Duodenal mucosa (tissue), 2 donors: Measurements from ENCODE around the gene PACS1.
"Not testable (repeated sequence)": the region's sequence is repeated elsewhere in the genome, so short reads cannot be mapped to it uniquely, and the experiment has no call there.

Experiments used
- H3K27ac ChIP-seq: one replicate; pipeline ENCODE4 v1.7.0; 2013; ENCODE audit warnings: low read depth, low read length
- H3K27me3 ChIP-seq, 2 donors: one replicate each; pipeline ENCODE4 v1.7.0; 2013; ENCODE audit warnings: low read length in 2 of 2, control low read depth in 1 of 2; ENCODE audit not compliant: insufficient read depth in 2 of 2, control insufficient read depth in 1 of 2
- H3K36me3 ChIP-seq, 2 donors: one replicate each; pipeline ENCODE4 v1.7.0; 2013; ENCODE audit warnings: low read length in 2 of 2, control low read depth in 1 of 2; ENCODE audit not compliant: insufficient read depth in 2 of 2, control insufficient read depth in 1 of 2
- H3K4me1 ChIP-seq, 2 donors: one replicate each; pipeline ENCODE4 v1.7.0; 2013; ENCODE audit warnings: low read length in 2 of 2, control low read depth in 1 of 2; ENCODE audit not compliant: insufficient read depth in 2 of 2, control insufficient read depth in 1 of 2
- H3K4me3 ChIP-seq, 2 donors: one replicate each; pipeline ENCODE4 v1.7.0; 2013; ENCODE audit warnings: low read length in 2 of 2, low read depth in 1 of 2
- H3K9ac ChIP-seq, 2 donors: one replicate each; pipeline ENCODE4 v1.7.0; 2013; ENCODE audit warnings: low read length in 2 of 2, low read depth in 1 of 2
- H3K9me3 ChIP-seq, 2 donors: one replicate each; pipeline ENCODE4 v1.7.0; 2013; ENCODE audit warnings: low read length in 2 of 2, control low read depth in 1 of 2; ENCODE audit not compliant: control insufficient read depth in 1 of 2

PACS1 gene

GRCh38 chr11:66069715-66070603, at the start of gene PACS1:
Gene PACS1 (plus strand): TSS chr11:66070272. CDS start chr11:66070487, 215 bp downstream.
- H3K4me3 ChIP-seq: peak within 1 kb of the TSS; percentile 62 to 72
- peaks cover 18 to 37% of the 10 kb centered on the region in 2 donors for H3K36me3 ChIP-seq
- H3K9ac ChIP-seq: peak within 1 kb of the TSS; percentile 55 to 60
- H3K27ac ChIP-seq: peak within 1 kb of the TSS; percentile 62
- H3K9me3 ChIP-seq: no peaks in the 10 kb centered on the region
- no peaks in the 10 kb centered on the region for H3K27me3 ChIP-seq
- H3K4me1 ChIP-seq: peaks cover 9 to 16% of the 10 kb centered on the region in 2 donors

GRCh38 chr11:66020618-66021357, 49.3 kb upstream of the PACS1 start:
- Histone ChIP-seq H3K27ac (no peak overlapping the region), H3K36me3 (no peaks in the 10 kb centered on the region), H3K27me3 (peaks cover 0 to 4% of the 10 kb centered on the region in 2 donors), H3K4me1 (peaks cover 0 to 7% of the 10 kb centered on the region in 2 donors), H3K9me3 (no peaks in the 10 kb centered on the region), H3K9ac (no peak overlapping the region), H3K4me3 (no peak overlapping the region)

GRCh38 chr11:66022401-66023185, 47.5 kb upstream of the PACS1 start:
- Histone ChIP-seq H3K4me3 (peak overlapping the region; percentile 21 to 35), H3K9ac (no peak overlapping the region)

DNA sequence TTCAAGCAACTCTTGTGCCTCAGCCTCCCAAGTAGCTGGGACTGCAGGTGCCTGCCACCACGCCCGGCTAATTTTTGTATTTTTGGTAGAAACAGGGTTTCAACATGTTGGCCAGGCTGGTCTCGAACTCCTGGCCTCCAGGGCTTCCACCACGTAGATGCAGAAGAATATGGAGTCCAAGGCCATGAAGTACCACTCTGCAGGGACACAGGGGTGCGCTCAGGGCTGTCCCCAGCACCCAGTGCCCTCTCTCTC, 47.0 kb upstream of the PACS1 start:
- not testable (repeated sequence) for H3K9me3 ChIP-seq, H3K4me3 ChIP-seq, H3K9ac ChIP-seq, H3K27ac ChIP-seq, H3K27me3 ChIP-seq, H3K36me3 ChIP-seq, H3K4me1 ChIP-seq

More at GRCh38 chr11:66022401-66023185, 47.5 kb upstream of the PACS1 start:
- Histone ChIP-seq H3K27ac (no peak overlapping the region), H3K4me1 (peaks cover 0 to 7% of the 10 kb centered on the region in 2 donors), H3K27me3 (peaks cover 0 to 4% of the 10 kb centered on the region in 2 donors), H3K9me3 (no peaks in the 10 kb centered on the region), H3K36me3 (no peaks in the 10 kb centered on the region)

DNA sequence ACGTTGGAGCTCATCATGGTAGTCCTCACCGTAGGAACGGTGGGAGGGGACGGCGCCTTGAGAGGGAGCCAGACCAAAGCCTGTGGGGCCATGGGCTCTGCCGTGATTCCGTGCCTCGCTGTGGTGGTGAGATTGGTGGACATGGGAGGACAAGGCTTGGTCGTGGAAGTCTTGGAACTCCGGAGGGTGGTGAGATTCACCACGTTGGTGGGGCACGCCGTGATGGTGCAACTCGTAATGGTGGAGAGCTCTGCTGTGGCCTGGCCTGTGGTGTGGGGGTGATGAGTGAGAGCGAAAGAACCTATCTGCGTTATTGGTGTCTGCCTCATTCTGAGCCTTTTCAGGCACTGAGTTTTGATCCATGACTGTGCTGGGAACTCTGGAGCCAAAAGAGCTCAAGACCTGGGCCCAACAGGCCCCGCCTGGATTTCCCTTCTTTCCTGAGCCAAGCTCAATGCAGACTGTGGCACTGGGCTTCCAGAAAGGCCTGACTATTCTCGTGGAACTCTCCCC, 44.0 kb upstream of the PACS1 start, which contains the start of gene CATSPER1:
TSS of gene CATSPER1 (minus strand) at position 463 of the 513 bp plus-strand sequence. CDS start at position 363, 100 bp downstream.
- H3K9me3 ChIP-seq: no peaks in the 10 kb centered on the region
- no peak within 1 kb of the TSS for H3K27ac ChIP-seq
- no peaks in the 10 kb centered on the region for H3K36me3 ChIP-seq
- no peak within 1 kb of the TSS for H3K4me3 ChIP-seq
- H3K4me1 ChIP-seq: peaks cover 0 to 7% of the 10 kb centered on the region in 2 donors
- H3K9ac ChIP-seq: no peak within 1 kb of the TSS
- peaks cover 0 to 4% of the 10 kb centered on the region in 2 donors for H3K27me3 ChIP-seq

DNA sequence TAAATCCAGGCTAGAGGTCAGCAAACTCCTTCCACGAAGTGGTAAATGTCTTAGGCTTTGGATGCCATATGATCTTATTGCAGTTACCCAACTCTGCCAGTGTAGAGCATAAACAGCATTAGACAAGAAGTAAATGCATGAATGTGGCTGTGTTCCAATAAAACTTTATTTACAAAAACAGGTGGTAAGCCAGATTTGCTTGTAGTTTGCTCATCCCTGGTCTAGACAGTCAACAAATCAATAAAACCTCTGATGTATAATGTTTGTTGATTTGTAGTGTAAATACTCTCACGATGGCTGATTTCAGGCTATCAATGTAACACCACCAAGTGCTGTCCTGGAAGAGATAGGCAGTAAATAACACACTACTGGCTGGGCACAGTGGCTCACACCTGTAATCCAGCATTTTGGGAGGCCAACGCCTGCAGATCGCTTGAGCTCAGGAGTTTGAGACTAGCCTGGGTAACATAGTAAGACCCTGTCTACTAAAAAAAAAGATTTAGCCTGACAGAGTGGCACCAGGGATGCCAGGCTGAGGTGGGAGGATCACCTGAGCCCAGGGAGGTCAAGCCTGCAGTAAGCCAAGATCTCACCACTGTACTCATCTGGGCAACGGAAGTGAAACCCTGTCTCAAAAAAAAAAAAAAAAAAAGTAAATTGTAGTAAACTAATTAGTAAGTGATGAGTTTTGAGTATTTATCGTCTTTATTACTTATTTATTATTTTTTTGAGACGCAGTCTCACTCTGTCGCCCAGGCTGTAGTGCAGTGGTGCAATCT, 36.9 kb upstream of the PACS1 start:
- no peak overlapping the region for H3K4me3 ChIP-seq
- H3K27me3 ChIP-seq: no peaks in the 10 kb centered on the region

DNA sequence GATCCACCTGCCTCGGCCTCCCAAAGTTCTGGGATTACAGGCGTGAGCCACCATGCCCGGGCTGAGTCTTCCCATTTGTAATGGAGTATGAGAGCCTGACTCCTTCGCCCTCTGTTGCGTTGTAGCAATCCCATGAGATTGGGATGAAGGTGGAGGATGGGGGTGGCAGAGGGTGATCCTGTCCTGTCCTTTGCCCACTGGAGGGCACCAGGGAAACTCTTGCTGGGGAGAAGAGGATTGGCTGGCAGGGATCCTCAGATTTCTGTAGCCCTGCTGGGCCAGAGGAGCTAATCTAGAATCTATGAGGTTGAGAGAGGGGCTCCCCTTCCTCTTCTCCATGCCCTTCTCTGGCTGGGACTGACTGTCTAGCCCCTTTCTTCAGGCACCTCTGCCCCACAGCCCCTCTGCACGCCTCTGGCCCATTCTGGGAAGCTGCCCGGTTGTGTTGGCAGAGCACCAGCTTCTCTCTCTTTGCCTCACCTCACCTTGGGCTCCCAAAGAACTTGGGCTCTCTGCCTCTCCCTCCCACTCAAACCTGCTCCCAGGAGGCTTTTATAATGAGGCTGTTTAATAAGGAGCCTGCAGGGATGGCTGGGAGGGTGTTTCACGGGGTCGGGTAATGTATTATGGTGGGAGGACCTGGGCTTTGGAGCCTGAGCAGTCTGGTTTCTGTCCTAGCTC, 34.3 kb upstream of the PACS1 start:
- Histone ChIP-seq H3K27ac (no peak overlapping the region), H3K9me3 (no peaks in the 10 kb centered on the region), H3K27me3 (no peaks in the 10 kb centered on the region), H3K4me1 (no peaks in the 10 kb centered on the region), H3K4me3 (no peak overlapping the region), H3K9ac (no peak overlapping the region), H3K36me3 (no peaks in the 10 kb centered on the region)

More for the DNA sequence above, 36.9 kb upstream of the PACS1 start:
- no peak overlapping the region for H3K27ac ChIP-seq
- no peak overlapping the region for H3K9ac ChIP-seq
- no peaks in the 10 kb centered on the region for H3K4me1 ChIP-seq
- H3K9me3 ChIP-seq: no peaks in the 10 kb centered on the region
- no peaks in the 10 kb centered on the region for H3K36me3 ChIP-seq

GRCh38 chr11:66036334-66036710, 33.8 kb upstream of the PACS1 start:
- Histone ChIP-seq H3K9ac (no peak overlapping the region), H3K4me3 (no peak overlapping the region), H3K36me3 (no peaks in the 10 kb centered on the region), H3K4me1 (no peaks in the 10 kb centered on the region), H3K27ac (no peak overlapping the region), H3K27me3 (no peaks in the 10 kb centered on the region), H3K9me3 (no peaks in the 10 kb centered on the region)

DNA sequence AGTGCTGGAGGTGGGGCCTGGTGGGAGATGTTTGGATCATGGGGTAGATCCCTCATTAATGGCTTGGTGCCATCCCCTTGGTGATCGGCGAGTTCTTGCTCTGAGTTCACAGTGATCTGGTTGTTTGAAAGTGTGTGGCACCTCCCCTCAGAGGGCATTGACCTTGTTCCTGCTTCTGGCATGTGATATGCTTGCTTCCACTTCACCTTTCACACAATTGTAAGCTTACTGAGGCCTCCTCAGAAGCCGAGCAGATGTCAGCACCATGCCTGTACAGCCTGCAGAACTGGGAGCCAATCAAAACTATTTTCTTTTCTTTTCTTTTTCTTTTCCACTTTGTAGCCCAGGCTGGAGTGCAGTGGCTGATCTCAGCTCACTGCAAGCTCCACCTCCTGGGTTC, 32.7 kb upstream of the PACS1 start:
- H3K9me3 ChIP-seq: no peaks in the 10 kb centered on the region
- no peaks in the 10 kb centered on the region for H3K4me1 ChIP-seq

More for the DNA sequence above, 32.7 kb upstream of the PACS1 start:
- H3K9ac ChIP-seq: no peak overlapping the region
- no peak overlapping the region for H3K27ac ChIP-seq
- no peaks in the 10 kb centered on the region for H3K27me3 ChIP-seq
- H3K36me3 ChIP-seq: no peaks in the 10 kb centered on the region
- no peak overlapping the region for H3K4me3 ChIP-seq
